ENCODE data around the gene KIF26A.

GRCh38 chr14:104159990-104160389, 21.6 kb downstream of the KIF26A start:
- TF ChIP-seq CTCF (IDR thresholded peaks at IDR 0.05; ENCODE audit: insufficient read depth, low read depth, low read length) = no peak
- no peak for TF ChIP-seq EZH2 (IDR thresholded peaks at IDR 0.05; ENCODE audit: insufficient read depth, low read length)

Measured in astrocyte (in vitro differentiated cells and primary cell).